Measurements from ENCODE around the gene UGT1A5. TPM values are rescaled to one million over a fixed set of nuclear protein-coding genes. Genes with fewer than 3 reads are reported as not detected.

The UGT1A5 gene
- total RNA-seq, 4 donors from 2014 or later = 0.56 to 3.2 (median 1.2) TPM

DNA sequence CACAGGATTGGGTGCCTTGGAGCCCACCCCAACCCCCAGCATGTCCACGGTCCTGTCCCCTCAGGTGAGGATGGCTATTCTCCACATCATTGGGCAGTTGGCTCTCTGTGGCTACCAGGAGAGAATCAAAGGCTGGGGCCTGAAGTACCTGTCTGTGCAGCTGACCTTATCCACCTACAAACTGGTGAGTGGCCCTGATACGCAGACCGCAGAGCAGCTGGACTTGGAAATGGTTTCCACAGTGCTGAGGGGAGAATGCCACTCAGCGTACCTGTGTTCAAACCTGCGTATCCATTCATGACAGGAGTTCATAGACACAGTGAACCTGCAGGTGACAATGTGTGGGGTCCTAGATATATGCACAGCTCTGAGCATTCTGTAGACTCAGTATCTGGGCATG, 87.0 kb downstream of the UGT1A5 start:
- no peak overlapping the region for H3K4me3 ChIP-seq
- H3K27ac ChIP-seq = no peak overlapping the region
- H3K27me3 ChIP-seq = peaks cover 6% of the 10 kb centered on the region
- no peaks in the 10 kb centered on the region for H3K36me3 ChIP-seq
- no CpG with 5 or more reads among the region's 5 CpGs for WGBS
- DNase-seq (ENCODE audit: low spot score in 2 of 2) = no peak
- no peak for TF ChIP-seq EP300 (IDR thresholded peaks at IDR 0.05)
- TF ChIP-seq POLR2A (IDR thresholded peaks at IDR 0.05) = no peak
- TF ChIP-seq POLR2AphosphoS5 (IDR thresholded peaks at IDR 0.05) = no peak
- TF ChIP-seq CTCF (IDR thresholded peaks at IDR 0.05) = no peak
- H3K4me1 ChIP-seq = no peaks in the 10 kb centered on the region
- H3K9me3 ChIP-seq = no peaks in the 10 kb centered on the region

GRCh38 chr2:233800208-233800607, 87.5 kb downstream of the UGT1A5 start:
- H3K9me3 ChIP-seq = no peaks in the 10 kb centered on the region
- H3K27ac ChIP-seq = no peak overlapping the region
- DNase-seq (ENCODE audit: low spot score in 2 of 2) = no peak
- H3K4me3 ChIP-seq = no peak overlapping the region
- H3K27me3 ChIP-seq = peaks cover 6% of the 10 kb centered on the region
- WGBS = 85% methylated on average over 5 of the region's 7 CpGs
- TF ChIP-seq EP300 (IDR thresholded peaks at IDR 0.05) = no peak
- no peak for TF ChIP-seq CTCF (IDR thresholded peaks at IDR 0.05)
- TF ChIP-seq POLR2AphosphoS5 (IDR thresholded peaks at IDR 0.05) = no peak
- TF ChIP-seq POLR2A (IDR thresholded peaks at IDR 0.05) = no peak
- no peaks in the 10 kb centered on the region for H3K36me3 ChIP-seq
- H3K4me1 ChIP-seq = no peaks in the 10 kb centered on the region

DNA sequence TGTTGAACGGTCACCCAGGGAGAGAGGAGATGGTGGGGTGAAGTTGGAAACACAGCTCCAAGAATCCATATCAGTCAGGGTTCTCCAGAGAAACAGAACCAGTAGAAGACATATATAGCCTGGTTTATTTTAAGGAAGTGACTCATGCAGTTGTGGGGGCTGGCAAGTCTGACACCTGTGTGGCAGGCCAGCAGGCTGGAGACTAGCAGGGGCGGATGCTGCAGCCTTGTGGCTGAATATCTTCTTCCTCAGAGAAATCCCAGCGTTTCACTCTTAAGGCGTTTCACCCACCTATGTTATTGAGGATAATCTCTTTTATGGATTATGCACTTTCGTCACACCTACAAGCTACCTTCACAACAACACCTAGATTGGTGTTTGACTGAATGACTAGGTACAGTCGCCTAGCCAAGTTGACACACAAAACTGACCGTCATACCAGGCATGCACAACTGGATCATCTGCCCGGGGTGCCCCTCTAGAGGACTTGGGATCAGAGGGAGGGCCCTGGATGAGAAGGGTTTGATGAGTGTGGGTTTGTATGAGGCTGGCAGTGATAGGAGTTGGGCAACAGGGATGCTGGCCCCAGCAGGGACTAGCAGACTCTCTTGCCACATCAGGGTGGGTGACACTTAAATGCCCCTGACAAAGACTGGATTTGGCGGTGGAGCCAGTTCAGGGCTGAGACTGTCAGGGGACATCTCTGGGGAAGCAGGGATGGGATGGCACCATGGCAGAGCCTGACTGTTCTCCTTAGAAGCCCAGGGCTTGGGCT, 88.8 kb downstream of the UGT1A5 start:
- 78% methylated on average over 9 of the region's 9 CpGs for WGBS
- no peak for DNase-seq (ENCODE audit: low spot score in 2 of 2)

GRCh38 chr2:233802132-233802815, 89.6 kb downstream of the UGT1A5 start:
- no peak for TF ChIP-seq EP300 (IDR thresholded peaks at IDR 0.05)
- TF ChIP-seq POLR2A (IDR thresholded peaks at IDR 0.05) = no peak
- TF ChIP-seq POLR2AphosphoS5 (IDR thresholded peaks at IDR 0.05) = no peak
- no peak for TF ChIP-seq CTCF (IDR thresholded peaks at IDR 0.05)
- Histone ChIP-seq H3K27ac (no peak overlapping the region), H3K4me3 (no peak overlapping the region), H3K4me1 (no peaks in the 10 kb centered on the region), H3K27me3 (peaks cover 6% of the 10 kb centered on the region), H3K36me3 (no peaks in the 10 kb centered on the region), H3K9me3 (no peaks in the 10 kb centered on the region)
- peak in 1 of 2 donors; percentile 40 for DNase-seq (ENCODE audit: low spot score in 2 of 2)
- WGBS = 58% methylated on average over 2 of the region's 3 CpGs

More for the DNA sequence above, 88.8 kb downstream of the UGT1A5 start:
- Histone ChIP-seq H3K9me3 (no peaks in the 10 kb centered on the region), H3K4me1 (no peaks in the 10 kb centered on the region), H3K36me3 (no peaks in the 10 kb centered on the region), H3K27ac (no peak overlapping the region), H3K27me3 (peaks cover 6% of the 10 kb centered on the region), H3K4me3 (no peak overlapping the region)
- TF ChIP-seq CTCF (IDR thresholded peaks at IDR 0.05) (no peak), POLR2A (IDR thresholded peaks at IDR 0.05) (no peak), POLR2AphosphoS5 (IDR thresholded peaks at IDR 0.05) (no peak), EP300 (IDR thresholded peaks at IDR 0.05) (no peak)

GRCh38 chr2:233803292-233803911, 90.7 kb downstream of the UGT1A5 start:
- H3K27ac ChIP-seq = no peak overlapping the region
- no peaks in the 10 kb centered on the region for H3K9me3 ChIP-seq
- H3K27me3 ChIP-seq = peaks cover 10% of the 10 kb centered on the region
- no peak overlapping the region for H3K4me3 ChIP-seq
- WGBS = 61% methylated on average over 2 of the region's 2 CpGs
- no peaks in the 10 kb centered on the region for H3K36me3 ChIP-seq
- H3K4me1 ChIP-seq = no peaks in the 10 kb centered on the region
- DNase-seq (ENCODE audit: low spot score in 2 of 2) = peak in 1 of 2 donors; percentile 38
- TF ChIP-seq EP300 (IDR thresholded peaks at IDR 0.05) = no peak
- TF ChIP-seq CTCF (IDR thresholded peaks at IDR 0.05) = no peak
- no peak for TF ChIP-seq POLR2AphosphoS5 (IDR thresholded peaks at IDR 0.05)
- no peak for TF ChIP-seq POLR2A (IDR thresholded peaks at IDR 0.05)

Measured in suprapubic skin (tissue), 4 donors.